ENCODE data around the gene TADA2B. TPM values are rescaled to one million over a fixed set of nuclear protein-coding genes. Genes with fewer than 3 reads are reported as not detected.

TADA2B gene
- total and polyA plus RNA-seq, 10 of the 15 experiments (the other 5 are each of a cell fraction or from before 2014, with no cell fraction given), result 0.66 to 12.0 (median 5.6) TPM

GRCh38 chr4:7029212-7029611 is 14.0 kb upstream of the TADA2B start:
- Histone ChIP-seq H3K27me3 (replicated peaks in 1 of 2; ENCODE audit: control insufficient read depth in 2 of 2, insufficient read depth in 2 of 2, low read length in 1 of 2) (no peaks in the 10 kb centered on the region), H3K27ac (ENCODE audit: control insufficient read depth, insufficient read depth) (no peak overlapping the region), H2AFZ (ENCODE audit: control insufficient read depth, low read depth, low read length) (no peak overlapping the region), H3K79me2 (ENCODE audit: control insufficient read depth, insufficient read depth, low read length) (no peaks in the 10 kb centered on the region), H3K9me3 (replicated peaks; ENCODE audit: control insufficient read depth, insufficient read depth, low read length) (no peaks in the 10 kb centered on the region), H3K9ac (ENCODE audit: control insufficient read depth, insufficient read depth, low read length) (no peak overlapping the region), H4K20me1 (ENCODE audit: control insufficient read depth, insufficient read depth) (no peaks in the 10 kb centered on the region), H3K4me1 (ENCODE audit: control insufficient read depth, insufficient read depth, low read length) (no peaks in the 10 kb centered on the region), H3K4me3 (no peak overlapping the region), H3K36me3 (ENCODE audit: control insufficient read depth in 2 of 2, insufficient read depth in 2 of 2, low read length in 1 of 2) (peaks cover 9 to 28% of the 10 kb centered on the region in 2 experiments), H3K4me2 (ENCODE audit: control insufficient read depth, insufficient read depth) (no peak overlapping the region)
- ATAC-seq (no peak), FAIRE-seq (no peak), DNase-seq (ENCODE audit: low read depth, low spot score) (no peak)
- TF ChIP-seq ZNF384 (IDR thresholded peaks at IDR 0.05; ENCODE audit: borderline replicate concordance, low read depth, low read length), result no peak
- no peak for TF ChIP-seq GATAD2B (conservative IDR thresholded peaks at IDR 0.05; ENCODE audit: low read depth)
- no peak for TF ChIP-seq TCF3 (IDR thresholded peaks at IDR 0.05; ENCODE audit: borderline replicate concordance, insufficient read depth, low read depth, low read length)
- TF ChIP-seq TCF7 (IDR thresholded peaks at IDR 0.05; ENCODE audit: borderline replicate concordance), result no peak
- no peak for TF ChIP-seq MYB (IDR thresholded peaks at IDR 0.05; ENCODE audit: borderline replicate concordance, low read depth, low read length)
- TF ChIP-seq SP1 (IDR thresholded peaks at IDR 0.05; ENCODE audit: low read depth, low read length), result no peak
- no peak for TF ChIP-seq CBFB (IDR thresholded peaks at IDR 0.05; ENCODE audit: low read depth)
- TF ChIP-seq, protein P1, sequence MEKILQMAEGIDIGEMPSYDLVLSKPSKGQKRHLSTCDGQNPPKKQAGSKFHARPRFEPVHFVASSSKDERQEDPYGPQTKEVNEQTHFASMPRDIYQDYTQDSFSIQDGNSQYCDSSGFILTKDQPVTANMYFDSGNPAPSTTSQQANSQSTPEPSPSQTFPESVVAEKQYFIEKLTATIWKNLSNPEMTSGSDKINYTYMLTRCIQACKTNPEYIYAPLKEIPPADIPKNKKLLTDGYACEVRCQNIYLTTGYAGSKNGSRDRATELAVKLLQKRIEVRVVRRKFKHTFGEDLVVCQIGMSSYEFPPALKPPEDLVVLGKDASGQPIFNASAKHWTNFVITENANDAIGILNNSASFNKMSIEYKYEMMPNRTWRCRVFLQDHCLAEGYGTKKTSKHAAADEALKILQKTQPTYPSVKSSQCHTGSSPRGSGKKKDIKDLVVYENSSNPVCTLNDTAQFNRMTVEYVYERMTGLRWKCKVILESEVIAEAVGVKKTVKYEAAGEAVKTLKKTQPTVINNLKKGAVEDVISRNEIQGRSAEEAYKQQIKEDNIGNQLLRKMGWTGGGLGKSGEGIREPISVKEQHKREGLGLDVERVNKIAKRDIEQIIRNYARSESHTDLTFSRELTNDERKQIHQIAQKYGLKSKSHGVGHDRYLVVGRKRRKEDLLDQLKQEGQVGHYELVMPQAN (conservative IDR thresholded peaks at IDR 0.05), result no peak
- 99% methylated on average over 12 of the region's 12 CpGs for WGBS (ENCODE audit: insufficient coverage, insufficient replicate concordance, low lambda C conversion rate, missing lambda C conversion rate)
- intact Hi-C loops (cut with micrococcal nuclease; ENCODE audit: unreplicated experiment) (no loop called here), in situ Hi-C loops (cut with MboI) (no loop called here)
- CTCF ChIA-PET, result interaction anchor here (0.7 kb wide), 1 partner anchor 40 kb away, joined by 4 read pairs; no protein-coding TSS in a partner anchor
- SMC1A ChIA-PET (ENCODE audit: uncharacterized antibody, unreplicated experiment), result no interaction called here
- POLR2A ChIA-PET, result no interaction called here
- BruUV-seq (replicated peaks), result no TSS peak
- RAD21 ChIA-PET (ENCODE audit: unreplicated experiment), result no interaction called here

All from GM12878 (cell line).